ENCODE measurements around the gene TDRD7. TPM values are rescaled to one million over a fixed set of nuclear protein-coding genes. Genes with fewer than 3 reads are reported as not detected.

Gene TDRD7
- polyA plus RNA-seq, 1 of the 3 experiments (the other 2 are of a cell fraction) = 4.9 TPM

GRCh38 chr9:97376902-97377301, 35.0 kb upstream of the TDRD7 start:
- H3K79me2 ChIP-seq (ENCODE audit: insufficient read depth) = no peaks in the 10 kb centered on the region
- no peaks in the 10 kb centered on the region for H3K9me2 ChIP-seq
- no peak for TF ChIP-seq YY1 (IDR thresholded peaks at IDR 0.05; ENCODE audit: low read depth)
- no peaks in the 10 kb centered on the region for H3K9me3 ChIP-seq
- ChIA-PET CTCF (interaction anchor here (1.5 to 5.8 kb wide), 2 partner anchors 10 to 34 kb away, joined by 4 to 47 read pairs; no protein-coding TSS in a partner anchor), POLR2A (no interaction called here)
- H3F3A ChIP-seq (replicated peaks; ENCODE audit: insufficient read depth) = no peaks in the 10 kb centered on the region
- WGBS (ENCODE audit: low lambda C conversion rate) = 66% methylated on average over 6 of the region's 6 CpGs
- no peak overlapping the region for H3K4me2 ChIP-seq
- H3K9ac ChIP-seq = no peak overlapping the region
- no peaks in the 10 kb centered on the region for H3K36me3 ChIP-seq (replicated peaks in 1 of 2; ENCODE audit: control insufficient read depth in 1 of 2, insufficient read depth in 2 of 2, low read length in 1 of 2)
- no peak overlapping the region for H3K27ac ChIP-seq (ENCODE audit: low read depth in 2 of 2, low read length in 1 of 2)
- H2AFZ ChIP-seq (ENCODE audit: low read depth) = no peak overlapping the region
- H4K20me1 ChIP-seq (ENCODE audit: insufficient read depth) = no peaks in the 10 kb centered on the region
- H3K4me1 ChIP-seq (ENCODE audit: control insufficient read depth in 1 of 2, insufficient read depth in 2 of 2, low read depth in 1 of 2, low read length in 1 of 2) = no peaks in the 10 kb centered on the region; a peak in 1 of 4 replicates
- DNase-seq = no peak
- H3K4me3 ChIP-seq (ENCODE audit: low read depth in 2 of 2, low read length in 1 of 2) = no peak overlapping the region
- no peaks in the 10 kb centered on the region for H3K27me3 ChIP-seq (ENCODE audit: insufficient read depth)

GRCh38 chr9:97382099-97382718, 29.7 kb upstream of the TDRD7 start:
- H2AFZ ChIP-seq (ENCODE audit: low read depth) = no peak overlapping the region
- no peaks in the 10 kb centered on the region for H3K9me2 ChIP-seq
- no peak overlapping the region for H3K4me2 ChIP-seq
- no peaks in the 10 kb centered on the region for H3F3A ChIP-seq (replicated peaks; ENCODE audit: insufficient read depth)
- H3K27ac ChIP-seq (ENCODE audit: low read depth in 2 of 2, low read length in 1 of 2) = no peak overlapping the region
- H3K79me2 ChIP-seq (ENCODE audit: insufficient read depth) = no peaks in the 10 kb centered on the region
- TF ChIP-seq GATA2 (CRISPR knock-in tag; IDR thresholded peaks at IDR 0.05) = no peak
- TF ChIP-seq TEAD4 (IDR thresholded peaks at IDR 0.05; ENCODE audit: borderline replicate concordance, insufficient read depth) = no peak
- no peak for TF ChIP-seq SIN3A (IDR thresholded peaks at IDR 0.05; ENCODE audit: borderline replicate concordance, low read depth, low read length)
- no peak overlapping the region for H3K4me3 ChIP-seq (ENCODE audit: low read depth in 2 of 2, low read length in 1 of 2)
- H3K4me1 ChIP-seq (ENCODE audit: control insufficient read depth in 1 of 2, insufficient read depth in 2 of 2, low read depth in 1 of 2, low read length in 1 of 2) = peaks cover 0 to 2% of the 10 kb centered on the region in 2 experiments; a peak in 1 of 4 replicates
- no peak for DNase-seq
- no peaks in the 10 kb centered on the region for H3K36me3 ChIP-seq (replicated peaks in 1 of 2; ENCODE audit: control insufficient read depth in 1 of 2, insufficient read depth in 2 of 2, low read length in 1 of 2)
- H3K9me3 ChIP-seq = no peaks in the 10 kb centered on the region
- no peak overlapping the region for H3K9ac ChIP-seq
- WGBS (ENCODE audit: low lambda C conversion rate) = 88% methylated on average over 2 of the region's 2 CpGs
- H3K27me3 ChIP-seq (ENCODE audit: insufficient read depth) = no peaks in the 10 kb centered on the region
- H4K20me1 ChIP-seq (ENCODE audit: insufficient read depth) = no peaks in the 10 kb centered on the region
- CTCF ChIA-PET = interaction anchor here (1.0 to 3.8 kb wide), 3 partner anchors 9 to 525 kb away, joined by 3 to 15 read pairs (median 6); no protein-coding TSS in a partner anchor
- POLR2A ChIA-PET = no interaction called here

GRCh38 chr9:97384406-97385262, 27.3 kb upstream of the TDRD7 start:
- Histone ChIP-seq H3K79me2 (ENCODE audit: insufficient read depth) (no peaks in the 10 kb centered on the region), H3K4me1 (ENCODE audit: control insufficient read depth in 1 of 2, insufficient read depth in 2 of 2, low read depth in 1 of 2, low read length in 1 of 2) (peaks cover 0 to 7% of the 10 kb centered on the region in 2 experiments; a peak in 1 of 4 replicates), H3F3A (replicated peaks; ENCODE audit: insufficient read depth) (no peaks in the 10 kb centered on the region), H4K20me1 (ENCODE audit: insufficient read depth) (no peaks in the 10 kb centered on the region), H2AFZ (ENCODE audit: low read depth) (no peak overlapping the region), H3K9me2 (no peaks in the 10 kb centered on the region), H3K27ac (ENCODE audit: low read depth in 2 of 2, low read length in 1 of 2) (no peak overlapping the region), H3K36me3 (replicated peaks in 1 of 2; ENCODE audit: control insufficient read depth in 1 of 2, insufficient read depth in 2 of 2, low read length in 1 of 2) (no peaks in the 10 kb centered on the region), H3K4me2 (no peak overlapping the region), H3K4me3 (ENCODE audit: low read depth in 2 of 2, low read length in 1 of 2) (no peak overlapping the region), H3K9me3 (no peaks in the 10 kb centered on the region), H3K9ac (no peak overlapping the region), H3K27me3 (ENCODE audit: insufficient read depth) (no peaks in the 10 kb centered on the region)
- POLR2A ChIA-PET = no interaction called here
- DNase-seq = no peak
- CTCF ChIA-PET = interaction anchor here (1.2 to 5.4 kb wide), 3 partner anchors 20 to 527 kb away, joined by 3 to 50 read pairs (median 20); no protein-coding TSS in a partner anchor
- 60% methylated on average over 5 of the region's 5 CpGs for WGBS (ENCODE audit: low lambda C conversion rate)
- no peak for TF ChIP-seq EZH2phosphoT487 (IDR thresholded peaks at IDR 0.05; ENCODE audit: borderline replicate concordance, low read depth)
- TF ChIP-seq NFIC (IDR thresholded peaks at IDR 0.05; ENCODE audit: borderline replicate concordance) = no peak
- no peak for TF ChIP-seq GABPA (IDR thresholded peaks at IDR 0.05; ENCODE audit: low read depth)
- no peak for TF ChIP-seq PBX3 (IDR thresholded peaks at IDR 0.05)
- TF ChIP-seq CHD2 (IDR thresholded peaks at IDR 0.05; ENCODE audit: low read length, partially characterized antibody) = no peak
- no peak for TF ChIP-seq NRF1 (IDR thresholded peaks at IDR 0.05; ENCODE audit: low read depth, low read length)
- no peak for TF ChIP-seq MXI1 (IDR thresholded peaks at IDR 0.05; ENCODE audit: low read depth, low read length)
- no peak for TF ChIP-seq FOXM1 (IDR thresholded peaks at IDR 0.05; ENCODE audit: low read depth)
- TF ChIP-seq YY1 (IDR thresholded peaks at IDR 0.05; ENCODE audit: low read depth) = no peak
- TF ChIP-seq RAD21 (IDR thresholded peaks at IDR 0.05; ENCODE audit: low read length) = no peak
- TF ChIP-seq CTCF (IDR thresholded peaks at IDR 0.05) = no peak
- TF ChIP-seq GATA2 (CRISPR knock-in tag; IDR thresholded peaks at IDR 0.05) = no peak
- TF ChIP-seq SMC3 (IDR thresholded peaks at IDR 0.05; ENCODE audit: low read depth, low read length) = no peak
- no peak for TF ChIP-seq IRF3 (IDR thresholded peaks at IDR 0.05; ENCODE audit: low read depth, low read length)

Measured in SK-N-SH (cell line).